Prostate gland (tissue), 2 donors: ENCODE data around the gene EIF4B. TPM values are rescaled to one million over a fixed set of nuclear protein-coding genes. Genes with fewer than 3 reads are reported as not detected.

Experiments used
- DNase-seq: peaks from one replicate; pipeline ENCODE4 v3.0.0-alpha.2; 2019; ENCODE audit warnings: low spot score
- H3K27ac ChIP-seq, 2 donors: fragments of 200-600 bp; sonication (generic); 2 replicates each; pipeline ENCODE4 v1.5.1; 2017 to 2019
- H3K27me3 ChIP-seq: fragments of 200-600 bp; sonication (generic); replicated peaks from 2 replicates; pipeline ENCODE4 v1.5.1; 2019; ENCODE audit not compliant: insufficient read depth
- H3K36me3 ChIP-seq, 2 donors: fragments of 200-600 bp; sonication (generic); 1 replicate in 1 of 2; 2 replicates in 1 of 2; pipeline versions ENCODE4 v1.5.1 to v1.8.1; 2017 to 2019
- H3K4me1 ChIP-seq: fragments of 200-600 bp; sonication (generic); replicated peaks from 2 replicates; pipeline ENCODE4 v1.5.1; 2019
- H3K4me3 ChIP-seq, 2 donors: fragments of 200-600 bp; sonication (generic); 2 replicates each; pipeline ENCODE4 v1.5.1; 2017 to 2019
- H3K9me3 ChIP-seq: fragments of 200-600 bp; sonication (generic); 2 replicates; pipeline ENCODE4 v1.5.1; 2017
- CTCF ChIP-seq, 4 experiments: fragments of 200-600 bp in 2 of 4; fragments of 450-650 bp in 2 of 4; sonication (generic) in 2 of 4; IDR thresholded peaks; 1 replicate in 3 of 4; 2 replicates in 1 of 4; pipeline ENCODE4 v1.5.1; 2016 to 2019; ENCODE audit warnings: antibody characterized with exemption in 4 of 4, mild to moderate bottlenecking in 2 of 4, moderate library complexity in 2 of 4
- POLR2A ChIP-seq: fragments of 450-650 bp; IDR thresholded peaks from one replicate; pipeline ENCODE4 v1.6.1; 2016; ENCODE audit warnings: antibody characterized with exemption, mild to moderate bottlenecking
- POLR2AphosphoS5 ChIP-seq: sonication (generic); formaldehyde crosslinking; IDR thresholded peaks from one replicate; pipeline ENCODE4 v1.6.1; 2017; ENCODE audit warnings: antibody characterized with exemption
- WGBS: methylation state at CpG from one replicate; pipeline ENCODE4 v1.1.5; 2018; 5-methylcytosine and 5-hydroxymethylcytosine counted together
- intact Hi-C: fragments of 100-400 bp; cut with DNase I; formaldehyde crosslinking; loops from one replicate; pipeline ENCODE4 v1.14.2; 2022
- microRNA-seq: library from miRNA; unstranded; fragments of <30 nt; microRNA quantifications from one replicate; pipeline ENCODE4, GENCODE V29; 2016
- small RNA-seq, 2 donors: library from RNA; depleted of rRNA; stranded (forward); fragments of <200 nt; gene quantifications; one replicate each; pipeline ENCODE3, GENCODE V24; 2016
- total RNA-seq, 2 donors: library from RNA; depleted of rRNA; stranded (reverse); fragments of >200 nt; gene quantifications; one replicate each; pipeline ENCODE4 v1.1.0, GENCODE V29; 2016

The EIF4B gene
- total RNA-seq, 2 donors from 2014 or later, result 419 to 458 TPM

DNA sequence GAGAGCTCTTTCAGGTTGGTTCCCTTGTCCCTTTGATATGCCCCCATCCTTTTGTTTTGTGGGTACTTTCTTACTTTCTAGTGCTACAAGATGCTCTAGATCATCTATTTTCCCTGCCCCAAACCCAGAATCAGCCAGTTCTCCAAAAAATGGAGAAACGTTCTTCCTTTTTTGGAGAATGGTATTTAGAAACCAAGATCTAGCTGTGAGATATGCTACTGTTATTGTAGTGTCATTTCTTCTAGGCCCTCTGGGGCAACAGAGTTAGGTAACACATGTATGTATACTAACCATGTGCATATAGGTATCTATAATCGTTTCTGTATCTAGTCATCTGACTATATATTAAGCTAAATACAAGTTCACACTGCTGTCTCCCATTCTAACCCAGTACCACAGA lies 84.3 kb downstream of the EIF4B start:
- no peaks in the 10 kb centered on the region for H3K9me3 ChIP-seq
- intact Hi-C loops, result no loop called here
- no peaks in the 10 kb centered on the region for H3K36me3 ChIP-seq
- H3K27ac ChIP-seq, result no peak overlapping the region
- no peaks in the 10 kb centered on the region for H3K27me3 ChIP-seq
- no peak overlapping the region for H3K4me3 ChIP-seq
- no peak for TF ChIP-seq POLR2A
- no peak for TF ChIP-seq POLR2AphosphoS5
- TF ChIP-seq CTCF (IDR thresholded peaks at IDR 0.05), result no peak
- no peak for DNase-seq
- WGBS, result 65% methylated on average over 2 of the region's 2 CpGs
- H3K4me1 ChIP-seq, result no peaks in the 10 kb centered on the region

GRCh38 chr12:53091756-53092155 lies 85.5 kb downstream of the EIF4B start:
- H3K9me3 ChIP-seq, result no peaks in the 10 kb centered on the region
- WGBS, result 77% methylated on average over 6 of the region's 6 CpGs
- TF ChIP-seq POLR2A (no peak), CTCF (IDR thresholded peaks at IDR 0.05) (no peak), POLR2AphosphoS5 (no peak)
- no peak overlapping the region for H3K4me3 ChIP-seq
- intact Hi-C loops, result no loop called here
- DNase-seq, result no peak
- no peaks in the 10 kb centered on the region for H3K4me1 ChIP-seq
- no peaks in the 10 kb centered on the region for H3K36me3 ChIP-seq
- no peaks in the 10 kb centered on the region for H3K27me3 ChIP-seq
- H3K27ac ChIP-seq, result no peak overlapping the region

Small RNAs within 50 kb of the gene (microRNA-seq; reads per million reads assigned to microRNA genes)
- 0.50 reads per million for gene MIR6757

Small RNAs within 50 kb of the gene (small RNA-seq; reads per million reads assigned to genes)
- 0 reads per million in 2 donors for gene MIR6757

Other genes starting within 250 kb of the EIF4B start
- not detected for gene KRT76, start 229.1 kb upstream of the EIF4B start, total RNA-seq
- gene KRT3, start 210.3 kb upstream of the EIF4B start, total RNA-seq, result not detected
- gene KRT4, start 192.3 kb upstream of the EIF4B start, total RNA-seq, result 10 to 100 TPM in 1 of 2 donors, 1 to 10 TPM in 1; 6.4 to 12.7 TPM
- not detected for gene KRT79, start 172.1 kb upstream of the EIF4B start, total RNA-seq
- gene KRT78, start 157.5 kb upstream of the EIF4B start, total RNA-seq, result 1 to 10 TPM in 1 of 2 donors, not detected in 1; 1.0 TPM
- 100 to 1,000 TPM; 182 to 536 TPM for gene KRT8, start 101.4 kb upstream of the EIF4B start, total RNA-seq
- gene KRT18, start 57.3 kb upstream of the EIF4B start, total RNA-seq, result 100 to 1,000 TPM; 211 to 737 TPM
- gene TNS2, start 43.6 kb downstream of the EIF4B start, total RNA-seq, result 100 to 1,000 TPM in 1 of 2 donors, 10 to 100 TPM in 1; 66.5 to 180 TPM
- gene SPRYD3, start 72.9 kb downstream of the EIF4B start, total RNA-seq, result 10 to 100 TPM; 38.7 to 54.4 TPM
- 100 to 1,000 TPM; 189 to 532 TPM for gene IGFBP6, start 91.2 kb downstream of the EIF4B start, total RNA-seq
- gene SOAT2, start 97.0 kb downstream of the EIF4B start, total RNA-seq, result under 1 TPM; 0.14 to 0.28 TPM
- gene ZNF740, start 174.3 kb downstream of the EIF4B start, total RNA-seq, result 10 to 100 TPM; 17.0 to 19.1 TPM
- 10 to 100 TPM; 30.8 to 92.5 TPM for gene CSAD, start 174.5 kb downstream of the EIF4B start, total RNA-seq
- gene ITGB7, start 200.8 kb downstream of the EIF4B start, total RNA-seq, result 1 to 10 TPM; 1.2 to 1.7 TPM
- gene RARG, start 225.8 kb downstream of the EIF4B start, total RNA-seq, result 10 to 100 TPM; 28.9 to 30.4 TPM